IMR-90 (cell line): ENCODE measurements around the gene ZNF594. TPM values are rescaled to one million over a fixed set of nuclear protein-coding genes. Genes with fewer than 3 reads are reported as not detected.

Experiments
- ATAC-seq: fragments of 200-7000 bp; cut with Tn5 transposase; 2 replicates; pipeline ENCODE4 v1.9.1; 2020; ENCODE audit warnings: low read depth, mild to moderate bottlenecking, moderate library complexity
- BruUV-seq: library from RNA; stranded (reverse); fragments of 400-500 nt; replicated peaks from 2 replicates; lab custom pipeline; 2021; lab: Mats Ljungman, UMichigan
- CTCF ChIA-PET: fragments of 300-600 bp; formaldehyde crosslinking; extraction: SDS; loops from one replicate; lab custom pipeline; 2021; ENCODE audit warnings: antibody characterized with exemption; lab: Yijun Ruan, JAX
- POLR2A ChIA-PET: fragments of 300-600 bp; sonication (Branson Sonifier 250); formaldehyde crosslinking; loops from one replicate; lab custom pipeline; 2022; ENCODE audit warnings: antibody characterized with exemption; ENCODE audit not compliant: unreplicated experiment; lab: Charles Lee
- DNase-seq: peaks from one replicate; pipeline ENCODE4 v3.0.0; 2013
- H2AFZ ChIP-seq: replicated peaks from 2 replicates; pipeline ENCODE3; 2013; ENCODE audit warnings: low read length, mild to moderate bottlenecking; ENCODE audit not compliant: poor library complexity
- H2AK5ac ChIP-seq: 2 replicates; pipeline ENCODE4 v1.6.1; 2013; ENCODE audit warnings: low read depth, low read length, inconsistent platforms
- H2AK9ac ChIP-seq: replicated peaks from 2 replicates; pipeline ENCODE3; 2013; ENCODE audit warnings: mild to moderate bottlenecking, low read depth, low read length, moderate library complexity; ENCODE audit not compliant: poor library complexity
- H2BK120ac ChIP-seq: 2 replicates; pipeline ENCODE4 v1.6.1; 2013; ENCODE audit warnings: low read depth, low read length, inconsistent platforms
- H2BK15ac ChIP-seq: 3 replicates; pipeline ENCODE4 v1.6.1; 2013; ENCODE audit warnings: low read depth, low read length, inconsistent platforms
- H2BK20ac ChIP-seq: 2 replicates; pipeline ENCODE4 v1.6.1; 2013; ENCODE audit warnings: low read depth, mild to moderate bottlenecking, inconsistent platforms, low read length, moderate library complexity
- H2BK5ac ChIP-seq: 2 replicates; pipeline ENCODE4 v1.6.1; 2013; ENCODE audit warnings: mild to moderate bottlenecking, low read depth, low read length, inconsistent platforms; ENCODE audit not compliant: poor library complexity, severe bottlenecking
- H3K14ac ChIP-seq: replicated peaks from 2 replicates; pipeline ENCODE4 v1.6.1; 2013; ENCODE audit warnings: low read depth, low read length, inconsistent platforms
- H3K18ac ChIP-seq: 2 replicates; pipeline ENCODE4 v1.6.1; 2013; ENCODE audit warnings: low read depth, low read length, control low read depth
- H3K23ac ChIP-seq: 2 replicates; pipeline ENCODE4 v1.6.1; 2013; ENCODE audit warnings: low read depth, low read length, inconsistent platforms
- H3K27ac ChIP-seq: 2 replicates; pipeline ENCODE4 v1.5.1; 2013; ENCODE audit warnings: mild to moderate bottlenecking, control low read depth, low read length; ENCODE audit not compliant: insufficient read depth
- H3K27me3 ChIP-seq: 2 replicates; pipeline ENCODE4 v1.6.1; 2013; ENCODE audit warnings: low read length; ENCODE audit not compliant: control insufficient read depth, insufficient read depth
- H3K36me3 ChIP-seq: 2 replicates; pipeline ENCODE4 v1.6.1; 2013; ENCODE audit warnings: low read length, mixed read lengths; ENCODE audit not compliant: control insufficient read depth, insufficient read depth
- H3K4ac ChIP-seq: 2 replicates; pipeline ENCODE4 v1.6.1; 2013; ENCODE audit warnings: low read depth, low read length, inconsistent platforms
- H3K4me1 ChIP-seq: 2 replicates; pipeline ENCODE4 v1.6.1; 2013; ENCODE audit warnings: low read length, mixed read lengths; ENCODE audit not compliant: control insufficient read depth, insufficient read depth
- H3K4me2 ChIP-seq: 2 replicates; pipeline ENCODE4 v1.6.1; 2013; ENCODE audit warnings: low read depth, mild to moderate bottlenecking, control low read depth, low read length, moderate library complexity
- H3K4me3 ChIP-seq: 2 replicates; pipeline ENCODE4 v1.5.1; 2013; ENCODE audit warnings: low read depth, mild to moderate bottlenecking, control low read depth, low read length, moderate library complexity; ENCODE audit not compliant: insufficient read depth
- H3K56ac ChIP-seq: 2 replicates; pipeline ENCODE4 v1.6.1; 2013; ENCODE audit warnings: low read length, inconsistent platforms; ENCODE audit not compliant: insufficient read depth; ENCODE audit errors: extremely low read depth
- H3K79me1 ChIP-seq, 2 experiments: 2 replicates each; pipeline ENCODE4 v1.6.1; 2013; ENCODE audit warnings: low read length in 2 of 2, inconsistent platforms in 1 of 2, low read depth in 1 of 2
- H3K9ac ChIP-seq: 2 replicates; pipeline ENCODE4 v1.6.1; 2013; ENCODE audit warnings: low read depth, low read length, control low read depth
- H3K9me1 ChIP-seq: 2 replicates; pipeline ENCODE4 v1.6.1; 2013; ENCODE audit warnings: low read length, inconsistent platforms; ENCODE audit not compliant: insufficient read depth
- H3K9me3 ChIP-seq: 2 replicates; pipeline ENCODE4 v1.6.1; 2013; ENCODE audit warnings: low read length; ENCODE audit not compliant: control insufficient read depth, insufficient read depth
- H4K20me1 ChIP-seq: 2 replicates; pipeline ENCODE4 v1.6.1; 2013; ENCODE audit warnings: low read length, inconsistent platforms; ENCODE audit not compliant: insufficient read depth
- H4K5ac ChIP-seq: 2 replicates; pipeline ENCODE4 v1.6.1; 2013; ENCODE audit warnings: mild to moderate bottlenecking, low read depth, low read length, control low read depth
- H4K8ac ChIP-seq, 2 experiments: 2 replicates each; pipeline ENCODE4 v1.6.1; 2013; ENCODE audit warnings: low read depth in 2 of 2, low read length in 2 of 2, control low read depth in 1 of 2, inconsistent platforms in 1 of 2
- H4K91ac ChIP-seq: 2 replicates; pipeline ENCODE4 v1.6.1; 2013; ENCODE audit warnings: low read depth, low read length, inconsistent platforms; ENCODE audit not compliant: insufficient read depth
- FOS ChIP-seq: fragments of 150-350 bp; IDR thresholded peaks from 2 replicates; pipeline ENCODE4 v1.6.1; 2016; ENCODE audit warnings: low read depth, low read length
- MAFK ChIP-seq: IDR thresholded peaks from 2 replicates; pipeline ENCODE4 v1.6.1; 2012; ENCODE audit warnings: low read depth, low read length, improper control_type of control experiment
- MAZ ChIP-seq: IDR thresholded peaks from 2 replicates; pipeline ENCODE4 v1.6.1; 2012; ENCODE audit warnings: low read depth, mild to moderate bottlenecking, low read length, improper control_type of control experiment, moderate library complexity, borderline replicate concordance
- MXI1 ChIP-seq: IDR thresholded peaks from 2 replicates; pipeline ENCODE4 v1.6.1; 2012; ENCODE audit warnings: low read depth, mild to moderate bottlenecking, low read length, moderate library complexity, borderline replicate concordance
- NFE2L2 ChIP-seq: fragments of 150-350 bp; IDR thresholded peaks from 2 replicates; pipeline ENCODE4 v1.6.1; 2016; ENCODE audit warnings: low read depth, mild to moderate bottlenecking, low read length
- RAD21 ChIP-seq: IDR thresholded peaks from 2 replicates; pipeline ENCODE4 v1.6.1; 2012; ENCODE audit warnings: low read length, improper control_type of control experiment
- USF2 ChIP-seq: fragments of 150-350 bp; IDR thresholded peaks from 2 replicates; pipeline ENCODE4 v1.6.1; 2017; ENCODE audit warnings: mild to moderate bottlenecking, antibody characterized with exemption, low read length, low read depth
- WGBS, 2 experiments: methylation state at CpG; one replicate each; pipeline versions ENCODE4 v1.1.5 to v1.1.7; 2013; ENCODE audit warnings: missing lambda C conversion rate in 2 of 2; ENCODE audit not compliant: insufficient read length in 1 of 2; ENCODE audit errors: extremely low coverage in 2 of 2; 5-methylcytosine and 5-hydroxymethylcytosine counted together
- dilution Hi-C: fragments of 300-500 bp; cut with HindIII; formaldehyde crosslinking; loops from one replicate; pipeline ENCODE4 v1.14.3; 2018; ENCODE audit warnings: low sequenced_read_pairs; ENCODE audit not compliant: unreplicated experiment
- in situ Hi-C: fragments of 300-500 bp; cut with MboI; formaldehyde crosslinking; loops from 3 replicates; pipeline ENCODE4 v1.14.3; 2019; ENCODE audit warnings: low sequenced_read_pairs, inconsistent platforms, mixed read lengths
- intact Hi-C: fragments of 100-400 bp; cut with micrococcal nuclease; formaldehyde crosslinking; loops from 2 replicates; pipeline ENCODE4 v1.10.0; 2022
- polyA plus RNA-seq, 3 experiments: library from polyadenylated mRNA; depleted of rRNA; stranded (reverse); fragments of >200 nt; gene quantifications; 2 replicates each; pipeline ENCODE4 v1.2.3, GENCODE V29; 2012; ENCODE audit warnings: low replicate concordance in 1 of 3
- total RNA-seq: library from RNA; depleted of rRNA; stranded (reverse); fragments of >200 nt; gene quantifications from 2 replicates; pipeline ENCODE4 v1.2.3, GENCODE V29; 2012

ZNF594 gene
- total and polyA plus RNA-seq, 2 of the 4 experiments (the other 2 are of a cell fraction), result 2.5 to 7.2 TPM

- H3K79me1 ChIP-seq, result peaks cover 0 to 3% of the 10 kb centered on the region in 2 experiments; a peak in 2 of 4 replicates
- peak; percentile 79 for DNase-seq
- H4K91ac ChIP-seq, result no peak overlapping the region
- no peak overlapping the region for H3K9ac ChIP-seq
- ATAC-seq, result peak; percentile 65
- dilution Hi-C loops, result no loop called here
- TF ChIP-seq MAFK (no peak), MAZ (no peak), RAD21 (no peak), USF2 (no peak), MXI1 (no peak), NFE2L2 (no peak), FOS (peak; percentile 46; the same call in 1 of the 2 replicates)
- H3K4me1 ChIP-seq, result peaks cover 4% of the 10 kb centered on the region; the same call in 1 of the 2 replicates
- intact Hi-C loops, result loop anchor here (10.0 kb wide), 1 partner anchor 71 kb away; no protein-coding TSS in a partner anchor
- H2BK20ac ChIP-seq, result no peak overlapping the region
- H3K18ac ChIP-seq, result no peak overlapping the region
- H3K56ac ChIP-seq, result no peak overlapping the region
- H2BK120ac ChIP-seq, result no peak overlapping the region
- no peak overlapping the region for H2AFZ ChIP-seq
- H3K9me3 ChIP-seq, result no peaks in the 10 kb centered on the region
- BruUV-seq, result no TSS peak
- in situ Hi-C loops, result no loop called here
- CTCF ChIA-PET, result no interaction called here
- H2BK15ac ChIP-seq, result no peak overlapping the region
- no peak overlapping the region for H3K27ac ChIP-seq
- no peak overlapping the region for H2AK5ac ChIP-seq
- 100% methylated on average over 1 of the region's 1 CpG; no CpG with 5 or more reads in 1 of the 2 experiments for WGBS, 2 experiments
- no peaks in the 10 kb centered on the region for H3K9me1 ChIP-seq
- H4K20me1 ChIP-seq, result no peaks in the 10 kb centered on the region
- no peak overlapping the region for H4K5ac ChIP-seq
- H3K23ac ChIP-seq, result no peak overlapping the region
- no peak overlapping the region for H3K14ac ChIP-seq
- H3K27me3 ChIP-seq, result no peaks in the 10 kb centered on the region
- H3K36me3 ChIP-seq, result no peaks in the 10 kb centered on the region
- no peak overlapping the region for H3K4ac ChIP-seq
- H3K4me3 ChIP-seq, result no peak overlapping the region
- no peak overlapping the region for H4K8ac ChIP-seq
- POLR2A ChIA-PET, result no interaction called here
- H2AK9ac ChIP-seq, result no peak overlapping the region
- no peak overlapping the region for H3K4me2 ChIP-seq
- H2BK5ac ChIP-seq, result no peak overlapping the region
Measured at GRCh38 chr17:5203908-5204294, 12.2 kb upstream of the ZNF594 start.
